IMR-90 (cell line): ENCODE data around the gene IL16. TPM values are rescaled to one million over a fixed set of nuclear protein-coding genes. Genes with fewer than 3 reads are reported as not detected.
A peak's percentile ranks its signal among the peaks of the same experiment; 100 is the strongest.

ENCODE experiments used
- ATAC-seq: fragments of 200-7000 bp; cut with Tn5 transposase; 2 replicates; pipeline ENCODE4 v1.9.1; 2020; ENCODE audit warnings: low read depth, mild to moderate bottlenecking, moderate library complexity
- BruUV-seq: library from RNA; stranded (reverse); fragments of 400-500 nt; replicated peaks from 2 replicates; lab custom pipeline; 2021; lab: Mats Ljungman, UMichigan
- CTCF ChIA-PET: fragments of 300-600 bp; formaldehyde crosslinking; extraction: SDS; loops from one replicate; lab custom pipeline; 2021; ENCODE audit warnings: antibody characterized with exemption; lab: Yijun Ruan, JAX
- POLR2A ChIA-PET: fragments of 300-600 bp; sonication (Branson Sonifier 250); formaldehyde crosslinking; loops from one replicate; lab custom pipeline; 2022; ENCODE audit warnings: antibody characterized with exemption; ENCODE audit not compliant: unreplicated experiment; lab: Charles Lee
- DNase-seq: peaks from one replicate; pipeline ENCODE4 v3.0.0; 2013
- H2AFZ ChIP-seq: replicated peaks from 2 replicates; pipeline ENCODE3; 2013; ENCODE audit warnings: low read length, mild to moderate bottlenecking; ENCODE audit not compliant: poor library complexity
- H2AK5ac ChIP-seq: 2 replicates; pipeline ENCODE4 v1.6.1; 2013; ENCODE audit warnings: low read depth, low read length, inconsistent platforms
- H2AK9ac ChIP-seq: replicated peaks from 2 replicates; pipeline ENCODE3; 2013; ENCODE audit warnings: mild to moderate bottlenecking, low read depth, low read length, moderate library complexity; ENCODE audit not compliant: poor library complexity
- H2BK120ac ChIP-seq: 2 replicates; pipeline ENCODE4 v1.6.1; 2013; ENCODE audit warnings: low read depth, low read length, inconsistent platforms
- H2BK15ac ChIP-seq: 3 replicates; pipeline ENCODE4 v1.6.1; 2013; ENCODE audit warnings: low read depth, low read length, inconsistent platforms
- H2BK20ac ChIP-seq: 2 replicates; pipeline ENCODE4 v1.6.1; 2013; ENCODE audit warnings: low read depth, mild to moderate bottlenecking, inconsistent platforms, low read length, moderate library complexity
- H2BK5ac ChIP-seq: 2 replicates; pipeline ENCODE4 v1.6.1; 2013; ENCODE audit warnings: mild to moderate bottlenecking, low read depth, low read length, inconsistent platforms; ENCODE audit not compliant: poor library complexity, severe bottlenecking
- H3K14ac ChIP-seq: replicated peaks from 2 replicates; pipeline ENCODE4 v1.6.1; 2013; ENCODE audit warnings: low read depth, low read length, inconsistent platforms
- H3K18ac ChIP-seq: 2 replicates; pipeline ENCODE4 v1.6.1; 2013; ENCODE audit warnings: low read depth, low read length, control low read depth
- H3K23ac ChIP-seq: 2 replicates; pipeline ENCODE4 v1.6.1; 2013; ENCODE audit warnings: low read depth, low read length, inconsistent platforms
- H3K27ac ChIP-seq: 2 replicates; pipeline ENCODE4 v1.5.1; 2013; ENCODE audit warnings: mild to moderate bottlenecking, control low read depth, low read length; ENCODE audit not compliant: insufficient read depth
- H3K27me3 ChIP-seq: 2 replicates; pipeline ENCODE4 v1.6.1; 2013; ENCODE audit warnings: low read length; ENCODE audit not compliant: control insufficient read depth, insufficient read depth
- H3K36me3 ChIP-seq: 2 replicates; pipeline ENCODE4 v1.6.1; 2013; ENCODE audit warnings: low read length, mixed read lengths; ENCODE audit not compliant: control insufficient read depth, insufficient read depth
- H3K4ac ChIP-seq: 2 replicates; pipeline ENCODE4 v1.6.1; 2013; ENCODE audit warnings: low read depth, low read length, inconsistent platforms
- H3K4me1 ChIP-seq: 2 replicates; pipeline ENCODE4 v1.6.1; 2013; ENCODE audit warnings: low read length, mixed read lengths; ENCODE audit not compliant: control insufficient read depth, insufficient read depth
- H3K4me2 ChIP-seq: 2 replicates; pipeline ENCODE4 v1.6.1; 2013; ENCODE audit warnings: low read depth, mild to moderate bottlenecking, control low read depth, low read length, moderate library complexity
- H3K4me3 ChIP-seq: 2 replicates; pipeline ENCODE4 v1.5.1; 2013; ENCODE audit warnings: low read depth, mild to moderate bottlenecking, control low read depth, low read length, moderate library complexity; ENCODE audit not compliant: insufficient read depth
- H3K56ac ChIP-seq: 2 replicates; pipeline ENCODE4 v1.6.1; 2013; ENCODE audit warnings: low read length, inconsistent platforms; ENCODE audit not compliant: insufficient read depth; ENCODE audit errors: extremely low read depth
- H3K79me1 ChIP-seq, 2 experiments: 2 replicates each; pipeline ENCODE4 v1.6.1; 2013; ENCODE audit warnings: low read length in 2 of 2, inconsistent platforms in 1 of 2, low read depth in 1 of 2
- H3K9ac ChIP-seq: 2 replicates; pipeline ENCODE4 v1.6.1; 2013; ENCODE audit warnings: low read depth, low read length, control low read depth
- H3K9me1 ChIP-seq: 2 replicates; pipeline ENCODE4 v1.6.1; 2013; ENCODE audit warnings: low read length, inconsistent platforms; ENCODE audit not compliant: insufficient read depth
- H3K9me3 ChIP-seq: 2 replicates; pipeline ENCODE4 v1.6.1; 2013; ENCODE audit warnings: low read length; ENCODE audit not compliant: control insufficient read depth, insufficient read depth
- H4K20me1 ChIP-seq: 2 replicates; pipeline ENCODE4 v1.6.1; 2013; ENCODE audit warnings: low read length, inconsistent platforms; ENCODE audit not compliant: insufficient read depth
- H4K5ac ChIP-seq: 2 replicates; pipeline ENCODE4 v1.6.1; 2013; ENCODE audit warnings: mild to moderate bottlenecking, low read depth, low read length, control low read depth
- H4K8ac ChIP-seq, 2 experiments: 2 replicates each; pipeline ENCODE4 v1.6.1; 2013; ENCODE audit warnings: low read depth in 2 of 2, low read length in 2 of 2, control low read depth in 1 of 2, inconsistent platforms in 1 of 2
- H4K91ac ChIP-seq: 2 replicates; pipeline ENCODE4 v1.6.1; 2013; ENCODE audit warnings: low read depth, low read length, inconsistent platforms; ENCODE audit not compliant: insufficient read depth
- BHLHE40 ChIP-seq: fragments of 150-350 bp; IDR thresholded peaks from 2 replicates; pipeline ENCODE4 v1.6.1; 2016; ENCODE audit warnings: mild to moderate bottlenecking, low read depth, low read length
- CHD1 ChIP-seq: IDR thresholded peaks from 2 replicates; pipeline ENCODE4 v1.6.1; 2012; ENCODE audit warnings: low read depth, low read length, improper control_type of control experiment
- CTCF ChIP-seq: conservative IDR thresholded peaks from 2 replicates; pipeline ENCODE4 v1.5.1; 2012; ENCODE audit warnings: mild to moderate bottlenecking, low read depth, low read length, improper control_type of control experiment
- ELK1 ChIP-seq: fragments of 150-350 bp; IDR thresholded peaks from 2 replicates; pipeline ENCODE4 v1.6.1; 2016; ENCODE audit warnings: low read depth, mild to moderate bottlenecking, low read length, moderate library complexity, borderline replicate concordance
- FOS ChIP-seq: fragments of 150-350 bp; IDR thresholded peaks from 2 replicates; pipeline ENCODE4 v1.6.1; 2016; ENCODE audit warnings: low read depth, low read length
- MAFK ChIP-seq: IDR thresholded peaks from 2 replicates; pipeline ENCODE4 v1.6.1; 2012; ENCODE audit warnings: low read depth, low read length, improper control_type of control experiment
- MXI1 ChIP-seq: IDR thresholded peaks from 2 replicates; pipeline ENCODE4 v1.6.1; 2012; ENCODE audit warnings: low read depth, mild to moderate bottlenecking, low read length, moderate library complexity, borderline replicate concordance
- NFE2L2 ChIP-seq: fragments of 150-350 bp; IDR thresholded peaks from 2 replicates; pipeline ENCODE4 v1.6.1; 2016; ENCODE audit warnings: low read depth, mild to moderate bottlenecking, low read length
- RAD21 ChIP-seq: IDR thresholded peaks from 2 replicates; pipeline ENCODE4 v1.6.1; 2012; ENCODE audit warnings: low read length, improper control_type of control experiment
- RCOR1 ChIP-seq: IDR thresholded peaks from 2 replicates; pipeline ENCODE4 v1.6.1; 2012; ENCODE audit warnings: mild to moderate bottlenecking, low read length, improper control_type of control experiment; ENCODE audit not compliant: insufficient replicate concordance
- RFX5 ChIP-seq: IDR thresholded peaks from 2 replicates; pipeline ENCODE4 v1.8.0; 2012; ENCODE audit warnings: low read depth, mild to moderate bottlenecking, low read length, moderate library complexity
- USF2 ChIP-seq: fragments of 150-350 bp; IDR thresholded peaks from 2 replicates; pipeline ENCODE4 v1.6.1; 2017; ENCODE audit warnings: mild to moderate bottlenecking, antibody characterized with exemption, low read length, low read depth
- WGBS, 2 experiments: methylation state at CpG; one replicate each; pipeline versions ENCODE4 v1.1.5 to v1.1.7; 2013; ENCODE audit warnings: missing lambda C conversion rate in 2 of 2; ENCODE audit not compliant: insufficient read length in 1 of 2; ENCODE audit errors: extremely low coverage in 2 of 2; 5-methylcytosine and 5-hydroxymethylcytosine counted together
- dilution Hi-C: fragments of 300-500 bp; cut with HindIII; formaldehyde crosslinking; loops from one replicate; pipeline ENCODE4 v1.14.3; 2018; ENCODE audit warnings: low sequenced_read_pairs; ENCODE audit not compliant: unreplicated experiment
- in situ Hi-C: fragments of 300-500 bp; cut with MboI; formaldehyde crosslinking; loops from 3 replicates; pipeline ENCODE4 v1.14.3; 2019; ENCODE audit warnings: low sequenced_read_pairs, inconsistent platforms, mixed read lengths
- intact Hi-C: fragments of 100-400 bp; cut with micrococcal nuclease; formaldehyde crosslinking; loops from 2 replicates; pipeline ENCODE4 v1.10.0; 2022
- polyA plus RNA-seq, 3 experiments: library from polyadenylated mRNA; depleted of rRNA; stranded (reverse); fragments of >200 nt; gene quantifications; 2 replicates each; pipeline ENCODE4 v1.2.3, GENCODE V29; 2012; ENCODE audit warnings: low replicate concordance in 1 of 3
- total RNA-seq: library from RNA; depleted of rRNA; stranded (reverse); fragments of >200 nt; gene quantifications from 2 replicates; pipeline ENCODE4 v1.2.3, GENCODE V29; 2012

Gene IL16
- total and polyA plus RNA-seq, 2 of the 4 experiments (the other 2 are of a cell fraction) = 0.18 to 0.27 TPM

GRCh38 chr15:81166636-81167305, 29.9 kb upstream of the IL16 start (continued):
- no peak for TF ChIP-seq RCOR1

GRCh38 chr15:81168131-81168526, 28.6 kb upstream of the IL16 start:
- H3K9ac ChIP-seq = no peak overlapping the region
- H4K5ac ChIP-seq = no peak overlapping the region
- H3K56ac ChIP-seq = no peak overlapping the region
- H2AFZ ChIP-seq = no peak overlapping the region
- H4K8ac ChIP-seq = no peak overlapping the region
- H2BK15ac ChIP-seq = peak overlapping the region; percentile 25; the same call in 1 of the 3 replicates
- no peak overlapping the region for H3K18ac ChIP-seq
- POLR2A ChIA-PET = no interaction called here
- H3K4me1 ChIP-seq = peaks cover 16% of the 10 kb centered on the region
- H3K79me1 ChIP-seq = no peaks in the 10 kb centered on the region
- BruUV-seq = no TSS peak
- no peak overlapping the region for H3K27ac ChIP-seq
- no peak for ATAC-seq
- no peaks in the 10 kb centered on the region for H3K27me3 ChIP-seq
- H3K23ac ChIP-seq = no peak overlapping the region
- DNase-seq = no peak
- CTCF ChIA-PET = interaction anchor here (0.6 to 1.9 kb wide), 3 partner anchors 23 to 98 kb away, joined by 3 to 8 read pairs (median 3); no protein-coding TSS in a partner anchor
- H3K4ac ChIP-seq = peak overlapping the region; percentile 46; the same call in 1 of the 2 replicates
- in situ Hi-C loops (no loop called here), dilution Hi-C loops (no loop called here), intact Hi-C loops (no loop called here)
- no peaks in the 10 kb centered on the region for H3K9me3 ChIP-seq
- H3K4me2 ChIP-seq = no peak overlapping the region
- no peak overlapping the region for H2AK9ac ChIP-seq
- no peak overlapping the region for H3K4me3 ChIP-seq
- peaks cover 16% of the 10 kb centered on the region for H3K9me1 ChIP-seq
- no peaks in the 10 kb centered on the region for H3K36me3 ChIP-seq
- no CpG with 5 or more reads among the region's 2 CpGs for WGBS, 2 experiments
- H4K20me1 ChIP-seq = no peaks in the 10 kb centered on the region
- H2BK20ac ChIP-seq = peak overlapping the region; percentile 58
- no peak overlapping the region for H2BK5ac ChIP-seq
- H2BK120ac ChIP-seq = peak overlapping the region; percentile 49
- 0 out of 2 replicates have a peak overlapping the region, but pooled peaks have one; percentile 28 for H4K91ac ChIP-seq
- H3K14ac ChIP-seq = no peak overlapping the region; the same call in 1 of the 2 replicates
- H2AK5ac ChIP-seq = peak overlapping the region; percentile 45; the same call in 1 of the 2 replicates
- no peak for TF ChIP-seq NFE2L2
- TF ChIP-seq RFX5 = no peak
- no peak for TF ChIP-seq BHLHE40
- TF ChIP-seq MXI1 = no peak
- TF ChIP-seq USF2 = no peak
- TF ChIP-seq CTCF = no peak
- TF ChIP-seq CHD1 = no peak
- TF ChIP-seq ELK1 = no peak
- TF ChIP-seq FOS = no peak
- TF ChIP-seq MAFK = no peak
- TF ChIP-seq RAD21 = no peak
- TF ChIP-seq RCOR1 = no peak
